GM06990 (cell line): ENCODE measurements around the gene ENC1.
A peak's percentile ranks its signal among the peaks of the same experiment; 100 is the strongest.

Experiments used
- DNase-seq: peaks from one replicate; pipeline ENCODE4 v3.0.0-alpha.2; 2011; ENCODE audit not compliant: insufficient read length; ENCODE audit errors: extremely low read depth
- H3K27me3 ChIP-seq: replicated peaks from 2 replicates; pipeline ENCODE4 v1.6.0; 2011; ENCODE audit warnings: low read length; ENCODE audit not compliant: control insufficient read depth, insufficient read depth
- H3K36me3 ChIP-seq: 2 replicates; pipeline ENCODE4 v1.5.1; 2011; ENCODE audit warnings: low read length; ENCODE audit not compliant: control insufficient read depth, insufficient read depth
- H3K4me3 ChIP-seq: replicated peaks from 2 replicates; pipeline ENCODE4 v1.5.1; 2011; ENCODE audit warnings: low read depth, mild to moderate bottlenecking, control low read depth, low read length
- CTCF ChIP-seq: IDR thresholded peaks from 2 replicates; pipeline ENCODE4 v1.5.1; 2011; ENCODE audit warnings: low read length, control low read depth, mild to moderate bottlenecking, inconsistent platforms; ENCODE audit not compliant: insufficient read depth, poor library complexity, severe bottlenecking

ENC1 gene

GRCh38 chr5:74626386-74627222 is 13.9 kb downstream of the ENC1 start:
- H3K4me3 ChIP-seq = no peak overlapping the region
- peaks cover 1% of the 10 kb centered on the region for H3K36me3 ChIP-seq
- no peak for TF ChIP-seq CTCF
- DNase-seq = no peak
- no peaks in the 10 kb centered on the region for H3K27me3 ChIP-seq

GRCh38 chr5:74625742-74626241 is 14.7 kb downstream of the ENC1 start:
- peak; percentile 33 for TF ChIP-seq CTCF
- Histone ChIP-seq H3K4me3 (no peak overlapping the region), H3K36me3 (peaks cover 1% of the 10 kb centered on the region), H3K27me3 (no peaks in the 10 kb centered on the region)
- no peak for DNase-seq

- DNase-seq = no peak
- no peak for TF ChIP-seq CTCF
- H3K4me3 ChIP-seq = no peak overlapping the region
- H3K27me3 ChIP-seq = no peaks in the 10 kb centered on the region
- no peaks in the 10 kb centered on the region; the same call in none of the 2 replicates for H3K36me3 ChIP-seq
Observed at GRCh38 chr5:74624931-74625505, 15.5 kb downstream of the ENC1 start.

GRCh38 chr5:74624501-74624900 is 16.0 kb downstream of the ENC1 start:
- H3K36me3 ChIP-seq = no peaks in the 10 kb centered on the region; the same call in none of the 2 replicates
- no peak for DNase-seq
- no peak overlapping the region for H3K4me3 ChIP-seq
- no peak for TF ChIP-seq CTCF
- no peaks in the 10 kb centered on the region for H3K27me3 ChIP-seq

GRCh38 chr5:74623748-74624408 is 16.6 kb downstream of the ENC1 start:
- no peak for DNase-seq
- no peak overlapping the region for H3K4me3 ChIP-seq
- H3K27me3 ChIP-seq = no peaks in the 10 kb centered on the region
- H3K36me3 ChIP-seq = no peaks in the 10 kb centered on the region
- TF ChIP-seq CTCF = no peak
